Coronary artery (tissue), 2 donors: ENCODE results near the gene DNAJC5.
"Not testable (repeated sequence)": the region's sequence is repeated elsewhere in the genome, so short reads cannot be mapped to it uniquely, and the experiment has no call there.

Experiments used
- DNase-seq: peaks from one replicate; pipeline ENCODE4 v3.0.0-alpha.2; 2017; ENCODE audit warnings: low spot score
- H3K27ac ChIP-seq, 2 donors: fragments of 200-600 bp; sonication (generic); one replicate each; pipeline ENCODE4 v1.5.1; 2016 to 2019
- H3K4me3 ChIP-seq: fragments of 200-600 bp; sonication (generic); 2 replicates; pipeline ENCODE4 v1.5.1; 2016; ENCODE audit warnings: mild to moderate bottlenecking, moderate library complexity
- TF ChIP-seq, protein P1 (sequence below): fragments of 200-600 bp; sonication (generic); IDR thresholded peaks from one replicate; pipeline ENCODE4 v1.5.1; 2019; ENCODE audit warnings: antibody characterized with exemption

DNAJC5 gene

DNA sequence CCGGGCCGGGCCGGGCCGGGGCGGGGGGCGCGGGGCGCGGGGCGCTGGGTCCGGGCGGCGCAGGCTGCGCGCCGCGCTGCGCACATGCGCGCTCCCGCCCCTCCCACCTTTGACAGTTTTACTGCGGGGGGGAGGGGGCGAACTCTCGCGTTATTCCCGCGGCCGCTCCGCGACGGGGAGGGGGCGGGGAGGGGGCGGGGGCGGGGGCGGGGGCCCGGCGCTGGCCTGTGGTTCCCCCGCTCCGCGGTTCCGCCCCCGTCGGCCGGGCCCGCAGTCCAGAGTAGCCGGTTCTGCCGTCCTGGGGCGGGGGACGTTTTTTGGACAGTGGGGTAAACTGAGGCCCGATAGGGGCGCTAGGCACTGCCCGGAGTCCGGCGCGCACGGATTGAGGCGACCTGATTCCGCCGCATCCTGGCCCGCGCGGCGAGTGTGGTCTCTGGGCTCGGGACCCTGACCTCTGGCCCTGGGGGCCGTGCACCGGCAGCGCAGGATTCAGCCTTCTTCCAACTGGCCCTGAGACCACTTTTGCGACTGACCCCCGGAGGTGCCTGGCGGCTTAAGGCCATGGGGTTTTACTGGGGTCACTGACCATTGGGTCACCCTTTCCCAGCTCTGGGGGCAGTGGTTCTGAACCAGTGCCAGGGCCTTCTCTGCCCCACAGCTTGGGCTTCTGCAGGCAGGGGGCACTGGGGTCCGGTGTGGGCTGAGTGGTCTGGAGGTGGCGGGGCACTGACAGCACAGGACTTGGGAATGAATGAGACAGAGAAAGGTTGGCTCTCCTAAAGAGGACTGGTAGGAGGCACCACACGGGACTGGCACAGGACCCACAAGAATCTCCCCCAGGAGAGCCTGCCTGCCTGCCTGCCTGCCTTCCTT lies 75.2 kb downstream of the DNAJC5 start, which contains the start of gene ZNF512B:
Gene ZNF512B, minus strand, starts transcription at position 93 of the 876 bp plus-strand sequence. CDS start 1,980 bp downstream, outside the sequence.
- peak within 1 kb of the TSS; percentile 65 to 76 for H3K27ac ChIP-seq
- peak; percentile 76 for DNase-seq
- TF ChIP-seq, protein P1, sequence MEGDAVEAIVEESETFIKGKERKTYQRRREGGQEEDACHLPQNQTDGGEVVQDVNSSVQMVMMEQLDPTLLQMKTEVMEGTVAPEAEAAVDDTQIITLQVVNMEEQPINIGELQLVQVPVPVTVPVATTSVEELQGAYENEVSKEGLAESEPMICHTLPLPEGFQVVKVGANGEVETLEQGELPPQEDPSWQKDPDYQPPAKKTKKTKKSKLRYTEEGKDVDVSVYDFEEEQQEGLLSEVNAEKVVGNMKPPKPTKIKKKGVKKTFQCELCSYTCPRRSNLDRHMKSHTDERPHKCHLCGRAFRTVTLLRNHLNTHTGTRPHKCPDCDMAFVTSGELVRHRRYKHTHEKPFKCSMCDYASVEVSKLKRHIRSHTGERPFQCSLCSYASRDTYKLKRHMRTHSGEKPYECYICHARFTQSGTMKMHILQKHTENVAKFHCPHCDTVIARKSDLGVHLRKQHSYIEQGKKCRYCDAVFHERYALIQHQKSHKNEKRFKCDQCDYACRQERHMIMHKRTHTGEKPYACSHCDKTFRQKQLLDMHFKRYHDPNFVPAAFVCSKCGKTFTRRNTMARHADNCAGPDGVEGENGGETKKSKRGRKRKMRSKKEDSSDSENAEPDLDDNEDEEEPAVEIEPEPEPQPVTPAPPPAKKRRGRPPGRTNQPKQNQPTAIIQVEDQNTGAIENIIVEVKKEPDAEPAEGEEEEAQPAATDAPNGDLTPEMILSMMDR, result no peak
- peak within 1 kb of the TSS; percentile 81 for H3K4me3 ChIP-seq

DNA sequence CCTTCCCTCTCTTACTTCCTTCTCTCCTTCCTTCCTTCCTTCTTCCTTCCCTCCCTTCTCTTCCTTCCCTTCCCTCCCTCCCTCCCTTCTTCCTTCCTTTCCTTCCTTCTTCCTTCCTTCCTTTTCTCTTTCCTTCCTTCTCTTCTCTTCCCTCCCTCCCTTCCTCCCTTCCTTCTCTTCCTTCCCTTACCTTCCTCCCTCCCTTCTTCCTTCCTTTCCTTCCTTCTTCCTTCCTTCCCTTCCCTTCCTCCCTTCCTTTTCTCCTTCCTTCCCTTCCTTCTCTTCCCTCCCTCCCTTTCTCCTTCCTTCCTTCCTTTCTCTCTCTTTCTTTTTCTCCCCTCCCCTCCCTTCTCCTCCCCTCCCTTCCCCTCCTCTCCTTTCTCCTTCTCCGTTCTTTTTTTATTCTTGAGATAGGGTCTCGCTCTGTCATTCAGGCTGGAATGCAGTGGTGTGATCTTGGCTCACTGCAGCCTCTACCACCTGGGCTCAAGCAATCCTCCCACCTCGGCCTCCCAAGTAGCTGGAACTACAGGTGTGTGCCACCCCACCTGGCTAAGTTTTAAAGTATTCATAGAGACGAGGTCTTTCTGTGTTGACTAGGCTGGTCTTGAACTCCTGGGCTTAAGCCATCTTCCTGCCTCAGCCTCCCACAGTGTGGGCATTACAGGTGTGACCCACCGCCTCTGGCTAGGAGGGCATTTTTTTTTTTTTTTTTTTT lies 75.9 kb downstream of the DNAJC5 start:
- no peak for DNase-seq
- no peak overlapping the region for H3K4me3 ChIP-seq
- TF ChIP-seq, protein P1, result no peak
- no peak overlapping the region for H3K27ac ChIP-seq

DNA sequence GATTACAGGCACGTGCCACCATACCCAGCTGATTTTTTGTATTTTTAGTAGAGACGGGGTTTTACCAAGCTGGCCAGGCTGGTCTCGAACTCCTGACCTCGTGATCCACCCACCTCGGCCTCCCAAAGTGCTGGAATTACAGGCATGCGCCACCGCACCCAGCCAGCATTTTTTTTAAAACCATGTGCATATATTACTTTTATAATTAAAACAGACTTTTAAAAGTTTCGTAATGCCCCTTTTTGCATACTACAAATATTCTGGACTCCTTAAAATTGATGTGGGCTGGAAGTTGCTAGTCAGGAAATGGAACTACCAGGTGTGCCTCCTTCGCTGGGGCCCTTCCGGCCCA lies 77.0 kb downstream of the DNAJC5 start:
- DNase-seq, H3K27ac ChIP-seq, H3K4me3 ChIP-seq: not testable (repeated sequence)

DNA sequence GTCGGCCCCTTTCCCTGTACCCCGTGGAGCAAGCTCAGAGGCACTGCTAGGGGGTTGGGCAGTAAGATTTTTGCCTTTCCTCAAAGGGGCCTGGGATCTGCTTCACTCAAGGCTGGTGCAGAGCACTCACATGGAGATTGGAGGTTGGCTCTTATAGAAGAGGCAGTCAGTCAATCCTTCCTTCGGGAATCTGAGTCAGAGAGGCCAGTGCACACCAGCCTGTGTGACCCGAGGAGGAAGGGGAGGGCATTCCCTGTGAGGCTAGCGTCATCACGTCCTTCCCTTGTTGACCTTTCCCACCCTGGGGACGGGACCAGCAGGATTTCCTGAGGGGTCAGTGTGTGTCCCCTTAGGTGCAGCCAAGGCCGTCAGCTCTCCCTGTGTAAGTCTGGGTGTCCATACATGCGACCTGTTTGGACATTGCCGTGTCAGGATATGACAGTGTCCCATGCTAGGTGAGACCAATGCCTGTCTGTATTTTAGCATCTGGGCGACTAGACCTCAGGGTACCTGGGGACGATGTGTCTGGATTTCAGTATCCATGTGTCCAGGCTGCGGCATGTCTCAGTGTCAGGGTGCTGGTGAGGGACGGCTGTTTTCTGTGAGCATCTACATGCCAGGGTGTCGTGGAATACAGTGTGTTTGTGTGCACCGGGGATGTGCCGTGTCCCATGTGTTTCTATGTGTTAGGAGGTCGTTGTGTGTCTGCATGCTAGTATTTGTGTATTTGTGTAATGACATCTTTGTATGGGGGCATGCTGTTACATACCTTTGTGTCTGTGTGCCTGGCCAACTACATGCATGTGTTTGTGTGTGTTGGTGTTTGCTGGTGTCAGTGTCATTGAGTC lies 77.6 kb downstream of the DNAJC5 start:
- peak overlapping the region in 1 of 2 donors; percentile 11 for H3K27ac ChIP-seq
- no peak overlapping the region for H3K4me3 ChIP-seq
- TF ChIP-seq, protein P1, result no peak
- DNase-seq, result no peak

DNA sequence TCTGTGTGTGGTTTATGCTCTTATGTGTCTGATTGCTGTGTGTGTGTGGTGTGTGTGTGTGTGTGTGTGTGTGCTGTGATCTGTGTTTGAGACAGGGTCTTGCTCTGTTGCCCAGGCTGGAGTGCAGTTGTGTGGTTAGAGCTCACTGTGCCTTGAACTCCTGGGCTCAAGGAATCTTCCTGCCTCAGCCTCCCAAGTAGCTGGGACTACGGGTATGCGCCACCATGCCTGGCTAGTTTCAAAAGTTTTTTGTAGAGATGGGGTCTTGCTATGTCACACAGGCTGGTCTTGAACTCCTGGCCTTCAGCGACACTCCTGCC lies 78.2 kb downstream of the DNAJC5 start:
- Histone ChIP-seq H3K4me3 (no peak overlapping the region), H3K27ac (peak overlapping the region in 1 of 2 donors; percentile 50)
- TF ChIP-seq, protein P1, result no peak
- no peak for DNase-seq

DNA sequence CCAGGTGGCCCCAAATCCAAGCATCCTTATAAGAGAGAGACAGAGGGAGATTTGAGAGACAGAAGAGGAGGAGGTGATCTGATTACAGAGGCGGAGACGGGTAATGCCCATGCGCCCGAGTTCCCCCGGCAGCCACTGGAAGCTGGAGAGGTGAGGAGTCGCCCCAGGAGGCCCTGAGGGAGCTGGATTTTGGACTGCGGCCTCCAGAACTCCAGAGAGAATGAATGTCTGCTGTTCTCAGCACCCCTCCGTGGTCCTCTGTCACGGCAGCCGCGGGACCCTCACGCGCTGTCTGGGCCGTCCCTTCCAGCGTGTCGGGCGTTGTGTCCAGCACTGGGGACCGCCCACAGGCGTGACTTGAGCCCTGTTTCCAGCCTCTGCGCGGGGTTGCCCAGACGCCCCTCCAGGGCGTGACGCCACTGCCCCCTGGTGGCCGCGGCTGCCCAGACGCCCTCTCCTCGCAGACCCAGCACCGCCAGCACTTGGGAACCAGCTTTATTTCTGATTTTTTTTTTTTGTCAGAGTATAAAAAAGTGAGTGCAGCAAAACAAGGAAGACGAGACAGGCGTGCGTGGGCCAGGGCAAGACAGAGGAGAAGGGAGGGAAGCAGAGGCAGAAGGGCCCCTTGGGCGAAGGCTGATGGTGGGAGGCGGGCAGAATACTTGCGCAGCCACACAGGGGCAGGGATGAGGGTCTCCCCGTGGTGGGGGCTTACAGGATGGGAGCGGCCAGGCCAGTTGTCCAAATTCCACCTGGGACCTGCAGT lies 78.9 kb downstream of the DNAJC5 start:
- peak overlapping the region in 1 of 2 donors; percentile 50 for H3K27ac ChIP-seq
- peak; percentile 90 for DNase-seq
- TF ChIP-seq, protein P1, result peak; percentile 98
- H3K4me3 ChIP-seq, result peak overlapping the region; percentile 65
